Measurements from ENCODE around the gene DDX39A. TPM values are rescaled to one million over a fixed set of nuclear protein-coding genes. Genes with fewer than 3 reads are reported as not detected.

DDX39A gene
- polyA plus RNA-seq, 2 of the 4 experiments (the other 2 are of a cell fraction) = 59.0 to 118 TPM

DNA sequence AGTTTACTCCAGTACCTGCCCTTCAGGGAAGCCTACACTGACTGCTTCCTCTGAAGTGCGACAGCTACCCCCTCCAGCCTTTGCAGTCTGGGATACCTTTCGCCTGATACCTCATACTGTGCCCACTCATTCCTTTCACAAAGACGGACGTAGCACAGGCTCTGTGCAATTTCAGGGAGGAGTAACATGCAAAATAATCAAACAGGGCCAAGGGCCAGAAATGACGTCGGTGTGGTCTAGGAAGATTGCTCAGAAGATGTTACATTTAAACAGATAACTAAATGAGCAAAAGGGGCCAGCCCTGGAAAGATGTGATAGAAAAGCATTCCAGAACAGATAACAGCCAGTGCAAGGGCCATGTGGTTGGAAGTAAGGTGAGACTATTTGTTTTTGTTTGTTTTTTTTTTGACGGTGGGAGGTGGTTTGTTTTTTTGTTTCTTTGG lies 6.6 kb upstream of the DDX39A start:
- Histone ChIP-seq H3K27ac (no peak overlapping the region), H3K4me1 (peaks cover 7% of the 10 kb centered on the region; the same call in 1 of the 3 replicates), H3K4me3 (no peak overlapping the region), H3K4me2 (no peak overlapping the region), H3K9me3 (no peaks in the 10 kb centered on the region)
- FAIRE-seq = no peak
- TF ChIP-seq SMC3 (IDR thresholded peaks at IDR 0.05) (no peak), SREBF2 (IDR thresholded peaks at IDR 0.05) (no peak), KDM1A (IDR thresholded peaks at IDR 0.05; ENCODE audit: low read depth) (no peak), ZC3H11A (IDR thresholded peaks at IDR 0.05) (no peak), FOSL2 (IDR thresholded peaks at IDR 0.05) (no peak), FOSL2 (CRISPR knock-in tag; IDR thresholded peaks at IDR 0.05) (no peak), MAFK (IDR thresholded peaks at IDR 0.05; ENCODE audit: partially characterized antibody) (no peak)
- TF ChIP-seq, protein P1, sequence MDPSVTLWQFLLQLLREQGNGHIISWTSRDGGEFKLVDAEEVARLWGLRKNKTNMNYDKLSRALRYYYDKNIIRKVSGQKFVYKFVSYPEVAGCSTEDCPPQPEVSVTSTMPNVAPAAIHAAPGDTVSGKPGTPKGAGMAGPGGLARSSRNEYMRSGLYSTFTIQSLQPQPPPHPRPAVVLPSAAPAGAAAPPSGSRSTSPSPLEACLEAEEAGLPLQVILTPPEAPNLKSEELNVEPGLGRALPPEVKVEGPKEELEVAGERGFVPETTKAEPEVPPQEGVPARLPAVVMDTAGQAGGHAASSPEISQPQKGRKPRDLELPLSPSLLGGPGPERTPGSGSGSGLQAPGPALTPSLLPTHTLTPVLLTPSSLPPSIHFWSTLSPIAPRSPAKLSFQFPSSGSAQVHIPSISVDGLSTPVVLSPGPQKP (IDR thresholded peaks at IDR 0.05; ENCODE audit: low read depth, low read length) = no peak
- TF ChIP-seq, protein P2, sequence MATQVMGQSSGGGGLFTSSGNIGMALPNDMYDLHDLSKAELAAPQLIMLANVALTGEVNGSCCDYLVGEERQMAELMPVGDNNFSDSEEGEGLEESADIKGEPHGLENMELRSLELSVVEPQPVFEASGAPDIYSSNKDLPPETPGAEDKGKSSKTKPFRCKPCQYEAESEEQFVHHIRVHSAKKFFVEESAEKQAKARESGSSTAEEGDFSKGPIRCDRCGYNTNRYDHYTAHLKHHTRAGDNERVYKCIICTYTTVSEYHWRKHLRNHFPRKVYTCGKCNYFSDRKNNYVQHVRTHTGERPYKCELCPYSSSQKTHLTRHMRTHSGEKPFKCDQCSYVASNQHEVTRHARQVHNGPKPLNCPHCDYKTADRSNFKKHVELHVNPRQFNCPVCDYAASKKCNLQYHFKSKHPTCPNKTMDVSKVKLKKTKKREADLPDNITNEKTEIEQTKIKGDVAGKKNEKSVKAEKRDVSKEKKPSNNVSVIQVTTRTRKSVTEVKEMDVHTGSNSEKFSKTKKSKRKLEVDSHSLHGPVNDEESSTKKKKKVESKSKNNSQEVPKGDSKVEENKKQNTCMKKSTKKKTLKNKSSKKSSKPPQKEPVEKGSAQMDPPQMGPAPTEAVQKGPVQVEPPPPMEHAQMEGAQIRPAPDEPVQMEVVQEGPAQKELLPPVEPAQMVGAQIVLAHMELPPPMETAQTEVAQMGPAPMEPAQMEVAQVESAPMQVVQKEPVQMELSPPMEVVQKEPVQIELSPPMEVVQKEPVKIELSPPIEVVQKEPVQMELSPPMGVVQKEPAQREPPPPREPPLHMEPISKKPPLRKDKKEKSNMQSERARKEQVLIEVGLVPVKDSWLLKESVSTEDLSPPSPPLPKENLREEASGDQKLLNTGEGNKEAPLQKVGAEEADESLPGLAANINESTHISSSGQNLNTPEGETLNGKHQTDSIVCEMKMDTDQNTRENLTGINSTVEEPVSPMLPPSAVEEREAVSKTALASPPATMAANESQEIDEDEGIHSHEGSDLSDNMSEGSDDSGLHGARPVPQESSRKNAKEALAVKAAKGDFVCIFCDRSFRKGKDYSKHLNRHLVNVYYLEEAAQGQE (IDR thresholded peaks at IDR 0.05) = no peak
- no peak for DNase-seq (ENCODE audit: low read depth in 1 of 2, low spot score in 1 of 2)
- 79% methylated on average over 7 of the region's 7 CpGs for WGBS (ENCODE audit: missing lambda C conversion rate)
- POLR2A ChIA-PET = no interaction called here
- CTCF ChIA-PET = no interaction called here
- no peak for ATAC-seq

DNA sequence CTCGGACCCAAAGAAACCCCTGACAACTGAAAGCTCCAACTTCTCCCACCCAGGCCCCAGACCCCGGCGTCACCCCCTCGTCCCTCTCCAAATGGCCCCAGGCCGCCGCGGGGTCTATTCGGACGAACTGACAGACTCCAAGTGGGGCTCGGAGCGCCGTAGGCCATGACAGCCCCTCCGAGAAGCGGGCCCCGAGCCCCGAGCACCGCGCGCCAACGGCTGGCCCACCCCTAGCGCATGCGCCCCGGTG lies 360 bp downstream of the DDX39A start:
- peak overlapping the region; percentile 79 for H3K4me2 ChIP-seq
- H3K9me3 ChIP-seq = no peaks in the 10 kb centered on the region
- FAIRE-seq = no peak
- ChIA-PET CTCF (no interaction called here), POLR2A (no interaction called here)
- peaks cover 22% of the 10 kb centered on the region for H3K4me1 ChIP-seq
- DNase-seq (ENCODE audit: low read depth in 1 of 2, low spot score in 1 of 2) = peak in 1 of 2 experiments; percentile 75
- peak in 1 of 2 experiments; percentile 89; a peak in 4 of 6 replicates for ATAC-seq
- peak overlapping the region; percentile 92 for H3K4me3 ChIP-seq
- no peak for TF ChIP-seq RFX5 (IDR thresholded peaks at IDR 0.05)
- TF ChIP-seq, protein P3, sequence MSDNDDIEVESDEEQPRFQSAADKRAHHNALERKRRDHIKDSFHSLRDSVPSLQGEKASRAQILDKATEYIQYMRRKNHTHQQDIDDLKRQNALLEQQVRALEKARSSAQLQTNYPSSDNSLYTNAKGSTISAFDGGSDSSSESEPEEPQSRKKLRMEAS (IDR thresholded peaks at IDR 0.05) = no peak
- TF ChIP-seq, protein P2 (IDR thresholded peaks at IDR 0.05) = no peak
- WGBS (ENCODE audit: missing lambda C conversion rate) = 1% methylated on average over 12 of the region's 23 CpGs
- peak overlapping the region; percentile 82 to 97 for H3K27ac ChIP-seq

DNA sequence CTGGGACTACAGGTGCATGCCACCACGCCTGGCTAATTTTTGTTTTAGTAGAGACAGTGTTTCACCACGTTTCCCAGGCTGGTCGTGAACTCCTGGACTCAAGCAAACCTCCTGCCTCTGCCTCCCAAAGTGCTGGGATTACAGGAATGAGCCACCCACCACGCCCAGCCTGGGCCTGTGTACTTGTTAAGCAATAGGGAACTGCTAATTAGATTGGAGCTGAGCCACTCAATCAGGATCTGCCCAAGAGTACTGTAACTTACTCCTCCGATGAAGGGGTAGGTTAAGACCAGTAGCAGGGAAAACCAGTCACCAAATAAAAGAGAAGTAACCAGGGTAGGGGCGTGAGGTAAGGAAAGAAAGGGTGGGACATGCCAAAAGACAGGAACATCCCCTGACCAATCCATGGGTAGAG lies 2.3 kb downstream of the DDX39A start:
- no peak overlapping the region for H3K4me3 ChIP-seq
- ChIA-PET POLR2A (no interaction called here), CTCF (interaction anchor here (2.5 kb wide), 1 partner anchor 10 kb away, joined by 11 read pairs; no protein-coding TSS in a partner anchor)
- no peaks in the 10 kb centered on the region for H3K9me3 ChIP-seq
- H3K4me1 ChIP-seq = peaks cover 22% of the 10 kb centered on the region
- no peak for ATAC-seq
- WGBS (ENCODE audit: missing lambda C conversion rate) = 91% methylated on average over 6 of the region's 6 CpGs
- DNase-seq (ENCODE audit: low read depth in 1 of 2, low spot score in 1 of 2) = no peak
- TF ChIP-seq KDM5A (IDR thresholded peaks at IDR 0.05) (no peak), RNF2 (IDR thresholded peaks at IDR 0.05; ENCODE audit: borderline replicate concordance, low read depth) (no peak)
- H3K27ac ChIP-seq = 0 out of 6 replicates have a peak overlapping the region, but pooled peaks of 1 of the 2 experiments have one; percentile 11
- peak overlapping the region; percentile 79 for H3K4me2 ChIP-seq
- FAIRE-seq = no peak
